ENCODE measurements around the gene PACSIN2.

Gene PACSIN2

GRCh38 chr22:42910221-42910942 lies 104.6 kb downstream of the PACSIN2 start:
- no peak overlapping the region for H3K4me3 ChIP-seq (ENCODE audit: low read depth, low read length)
- no peak for DNase-seq (ENCODE audit: low read depth)
- no peak for TF ChIP-seq CTCF (IDR thresholded peaks at IDR 0.05; ENCODE audit: low read depth, low read length, missing control alignments)
- in situ Hi-C loops (cut with HindIII; ENCODE audit: low sequenced_read_pairs): no loop called here

- no peak for TF ChIP-seq CTCF (IDR thresholded peaks at IDR 0.05; ENCODE audit: low read depth, low read length, missing control alignments)
- in situ Hi-C loops (cut with HindIII; ENCODE audit: low sequenced_read_pairs): no loop called here
These were observed 105.4 kb downstream of the PACSIN2 start for GRCh38 chr22:42909363-42910058.

GRCh38 chr22:42908374-42908746 lies 106.6 kb downstream of the PACSIN2 start:
- no peak for TF ChIP-seq CTCF (IDR thresholded peaks at IDR 0.05; ENCODE audit: low read depth, low read length, missing control alignments)
- no peak overlapping the region for H3K4me3 ChIP-seq (ENCODE audit: low read depth, low read length)
- in situ Hi-C loops (cut with HindIII; ENCODE audit: low sequenced_read_pairs): no loop called here
- no peak for DNase-seq (ENCODE audit: low read depth)

More at GRCh38 chr22:42909363-42910058, 105.4 kb downstream of the PACSIN2 start:
- DNase-seq (ENCODE audit: low read depth): no peak
- H3K4me3 ChIP-seq (ENCODE audit: low read depth, low read length): no peak overlapping the region

- in situ Hi-C loops (cut with HindIII; ENCODE audit: low sequenced_read_pairs): no loop called here
- TF ChIP-seq CTCF (IDR thresholded peaks at IDR 0.05; ENCODE audit: low read depth, low read length, missing control alignments): no peak
- H3K4me3 ChIP-seq (ENCODE audit: low read depth, low read length): no peak overlapping the region
- DNase-seq (ENCODE audit: low read depth): no peak
These were observed 107.3 kb downstream of the PACSIN2 start for GRCh38 chr22:42907404-42908373.

GRCh38 chr22:42906605-42907348 lies 108.2 kb downstream of the PACSIN2 start:
- DNase-seq (ENCODE audit: low read depth): no peak
- no peak overlapping the region for H3K4me3 ChIP-seq (ENCODE audit: low read depth, low read length)
- no peak for TF ChIP-seq CTCF (IDR thresholded peaks at IDR 0.05; ENCODE audit: low read depth, low read length, missing control alignments)
- in situ Hi-C loops (cut with HindIII; ENCODE audit: low sequenced_read_pairs): no loop called here
